GM21515 (cell line): Measurements from ENCODE around the gene MRPL11.
A peak's percentile ranks its signal among the peaks of the same experiment; 100 is the strongest.
"Not testable (repeated sequence)": the region's sequence is repeated elsewhere in the genome, so short reads cannot be mapped to it uniquely, and the experiment has no call there.

ENCODE experiments used
- ATAC-seq: cut with Tn5 transposase; IDR thresholded peaks from one replicate; pipeline ENCODE4 v1.9.1; 2021; ENCODE audit not compliant: unreplicated experiment

Gene MRPL11

DNA sequence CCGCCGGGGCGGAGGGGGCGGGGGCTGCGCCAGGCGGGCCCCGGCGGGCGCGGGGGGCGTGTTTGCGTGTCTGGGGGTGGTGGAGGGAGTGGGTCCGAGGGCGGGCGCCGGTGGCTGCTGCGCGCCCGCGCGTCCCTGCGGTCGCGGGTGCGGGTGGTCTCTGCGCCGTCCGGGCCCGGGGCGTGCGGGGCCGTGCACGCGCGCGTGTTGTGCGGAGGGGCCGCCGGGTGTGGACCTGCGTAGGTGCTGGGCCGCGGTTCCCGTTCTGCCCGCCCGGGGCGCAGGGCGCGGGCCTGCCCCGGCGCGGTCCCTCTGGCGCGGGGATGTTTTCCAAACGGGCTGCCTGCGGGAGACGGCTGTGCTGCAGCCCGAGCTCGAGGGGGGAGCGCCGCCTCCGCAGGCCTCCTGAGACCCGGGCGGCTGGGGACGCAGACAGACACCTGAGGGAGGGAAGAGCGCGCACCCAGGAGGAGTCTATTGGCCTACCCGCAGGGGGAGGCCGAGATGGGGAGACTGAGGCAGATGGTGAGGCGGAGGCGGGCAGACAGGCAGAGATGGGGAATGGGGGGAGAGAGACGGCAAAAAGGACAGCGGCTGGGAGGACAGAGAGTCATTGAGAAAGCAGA is 28.5 kb upstream of the MRPL11 start:
- peak; percentile 29 for ATAC-seq

DNA sequence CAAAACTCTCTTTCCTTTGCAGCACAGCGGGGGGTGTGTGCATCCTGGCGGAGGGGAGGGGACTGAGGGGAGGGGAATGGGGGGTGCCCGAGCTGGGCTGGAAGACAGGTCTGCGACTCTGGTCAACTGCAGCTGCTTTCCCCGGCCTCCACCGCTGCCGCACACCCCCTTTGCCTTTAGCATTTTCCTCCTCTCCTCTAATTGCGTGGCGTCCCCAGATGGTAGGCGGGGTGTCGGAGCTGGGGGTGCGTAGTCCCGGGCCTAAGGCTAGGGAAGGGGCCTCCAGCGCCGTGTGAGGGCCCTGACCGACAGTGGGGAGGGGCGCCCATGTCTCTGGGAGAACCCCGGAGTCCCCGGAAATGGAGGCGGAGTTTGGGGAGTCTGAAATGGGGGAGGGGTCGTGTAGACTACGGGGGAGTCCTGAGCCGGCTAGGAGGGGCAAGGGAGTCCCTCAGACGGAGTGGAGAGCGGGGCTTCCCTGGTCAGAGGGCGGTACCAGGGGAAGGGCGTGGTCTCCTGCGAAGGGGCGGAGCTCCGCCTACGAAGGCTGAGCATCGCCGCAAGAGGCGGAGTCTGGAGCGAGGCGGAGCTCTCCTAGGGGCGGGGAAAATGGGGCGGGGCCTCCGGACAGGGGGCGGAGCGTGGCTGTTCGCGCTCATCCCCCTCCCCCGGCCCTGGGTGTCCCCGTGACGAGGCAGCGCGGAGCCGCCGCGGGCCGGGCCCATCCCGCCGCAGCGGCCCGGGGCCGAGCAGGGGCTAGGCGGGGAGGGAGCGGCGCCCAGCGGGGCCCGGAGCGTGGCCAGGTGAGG is 27.8 kb upstream of the MRPL11 start, which contains the start of gene PELI3:
Gene PELI3, plus strand, starts transcription at position 681 of the 809 bp plus-strand sequence. CDS start 1,224 bp downstream, outside the sequence.
- peak; percentile 79 for ATAC-seq

DNA sequence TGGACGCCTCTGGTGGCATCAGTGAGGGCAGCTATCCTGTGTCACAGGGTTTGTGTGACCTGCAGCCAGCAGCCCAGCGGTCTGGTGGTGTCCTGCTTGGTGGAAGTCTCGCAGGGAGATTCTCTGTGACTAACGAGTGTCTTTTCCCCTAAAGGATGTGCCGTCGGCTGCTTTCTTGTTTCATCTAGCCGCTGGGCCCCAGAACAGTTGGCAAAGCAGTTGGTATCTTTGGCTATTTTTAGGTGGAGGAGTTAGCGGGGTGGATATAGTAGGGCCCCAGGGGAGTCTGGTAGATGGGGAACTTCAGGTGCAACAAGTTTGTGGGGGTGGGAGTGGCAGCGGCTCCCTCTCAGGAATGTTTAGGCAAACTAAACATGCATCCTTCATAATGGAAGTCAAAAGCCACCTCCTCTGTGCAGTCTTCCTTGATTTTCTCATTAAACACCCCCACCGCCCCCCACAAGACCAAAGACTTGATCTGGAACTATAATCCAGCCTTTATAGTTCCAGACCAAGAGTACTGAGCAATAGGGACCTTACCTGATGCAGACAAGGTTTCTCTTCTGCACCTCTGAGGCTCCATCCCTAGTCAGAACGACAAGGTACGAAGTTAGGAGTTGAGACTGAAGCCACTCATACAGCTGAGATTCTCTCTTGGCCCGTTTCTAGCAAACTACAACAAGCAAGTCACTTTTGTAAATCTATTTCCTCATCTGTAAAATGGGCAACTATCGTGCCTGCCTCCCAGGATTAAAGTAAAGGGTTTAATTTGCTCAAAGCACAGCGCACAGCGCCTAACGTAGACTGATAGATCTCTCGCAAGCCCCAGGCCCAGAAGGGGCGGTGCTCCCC is 27.0 kb upstream of the MRPL11 start:
- ATAC-seq = no peak

DNA sequence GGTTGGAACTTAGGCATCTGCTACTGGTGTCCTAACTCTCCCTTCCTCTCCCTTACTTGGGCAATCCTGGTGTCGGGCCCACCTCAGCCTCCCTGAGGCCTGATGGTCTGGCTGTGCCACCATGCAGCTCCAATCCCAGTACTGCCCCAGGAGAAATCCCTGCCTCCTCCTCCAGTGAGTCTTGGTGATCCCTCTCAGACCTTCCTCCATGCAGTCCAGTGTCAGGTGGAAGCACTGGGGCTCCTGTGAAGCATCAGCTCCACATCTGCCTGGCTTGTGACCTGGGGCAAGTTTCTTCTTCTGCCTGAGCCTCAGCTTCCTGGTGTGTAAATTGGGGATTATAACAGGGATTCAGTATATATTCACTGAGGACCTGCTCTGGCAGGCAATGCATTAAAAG is 26.3 kb upstream of the MRPL11 start:
- ATAC-seq = no peak

DNA sequence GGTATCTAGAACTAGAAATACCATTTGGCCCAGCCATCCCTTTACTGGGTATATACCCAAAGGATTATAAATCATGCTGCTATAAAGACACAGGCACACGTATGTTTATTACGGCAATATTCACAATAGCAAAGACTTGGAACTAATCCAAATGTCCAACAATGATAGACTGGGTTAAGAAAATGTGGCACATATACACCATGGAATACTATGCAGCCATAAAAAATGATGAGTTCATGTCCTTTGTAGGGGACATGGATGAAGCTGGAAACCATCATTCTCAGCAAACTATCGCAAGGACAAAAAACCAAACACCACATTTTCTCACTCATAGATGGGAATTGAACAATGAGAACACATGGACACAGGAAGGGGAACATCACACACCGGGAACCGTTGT is 25.5 kb upstream of the MRPL11 start:
- ATAC-seq = not testable (repeated sequence)

DNA sequence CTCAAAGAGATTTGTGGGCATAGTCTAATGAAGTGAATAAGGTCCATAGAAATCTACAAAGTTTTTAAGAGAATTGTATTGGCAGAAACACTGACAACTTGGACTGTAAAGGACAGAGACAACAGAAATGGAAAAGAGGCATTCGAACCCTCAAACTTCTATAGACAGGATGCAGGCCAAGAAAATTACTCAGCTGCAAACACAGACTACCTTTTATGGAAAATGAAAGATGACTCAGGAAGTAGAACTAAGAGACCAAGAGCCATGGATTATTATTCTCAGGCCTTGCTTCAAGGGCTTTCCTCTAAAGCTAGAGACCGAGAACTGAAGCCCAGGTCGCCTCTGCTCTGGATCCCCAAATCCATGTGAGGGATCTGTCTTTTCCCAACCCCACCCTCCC is 24.3 kb upstream of the MRPL11 start:
- no peak for ATAC-seq

DNA sequence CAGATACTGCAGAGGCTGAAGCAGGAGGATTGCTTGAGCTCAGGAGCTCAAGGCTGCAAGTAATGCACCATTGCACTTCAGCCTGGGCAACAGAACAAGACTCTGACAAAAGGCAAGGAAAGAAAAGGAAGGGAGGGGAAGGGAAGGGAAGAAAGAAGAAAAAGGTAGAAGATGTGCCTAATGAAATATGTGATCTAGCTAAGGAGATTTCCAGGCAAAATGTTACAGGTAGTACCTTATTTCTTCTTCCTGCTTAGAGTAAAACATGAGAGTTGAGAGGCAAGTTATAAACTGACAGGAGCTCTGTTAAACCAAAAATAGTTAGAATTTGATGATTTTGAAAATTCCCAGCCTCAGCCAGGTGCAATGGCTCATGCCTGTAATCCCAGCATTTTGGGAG is 23.4 kb upstream of the MRPL11 start:
- ATAC-seq = no peak

DNA sequence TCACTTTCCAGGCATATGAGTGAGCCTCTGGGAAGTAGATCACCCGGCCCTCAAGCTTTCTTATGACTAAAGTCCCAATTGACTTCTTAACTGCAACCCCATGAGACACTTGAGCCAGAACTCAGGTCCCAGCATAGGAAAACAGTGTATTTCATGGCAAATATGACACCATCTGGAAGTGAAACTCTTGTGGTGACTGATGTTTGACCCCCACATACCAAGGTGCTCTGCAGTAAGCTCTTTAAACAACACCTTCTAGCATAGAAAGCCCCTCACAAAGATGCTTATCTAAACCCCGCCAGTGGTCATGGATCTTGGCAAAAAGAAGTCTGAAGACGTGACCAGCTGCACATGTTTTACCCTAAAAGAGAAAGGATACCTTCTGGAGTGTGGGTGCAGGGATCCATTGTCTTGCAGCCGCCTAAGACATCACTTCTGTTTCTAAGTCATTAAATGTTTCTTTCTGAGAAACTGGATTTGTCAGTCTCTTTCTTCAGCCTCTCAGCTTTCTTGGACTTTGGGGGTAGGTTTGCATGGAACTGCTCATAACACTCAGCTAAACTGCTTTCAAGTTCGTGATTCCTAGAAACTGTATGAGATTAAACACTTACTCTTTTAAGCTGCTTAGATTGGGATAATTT is 20.6 kb upstream of the MRPL11 start:
- no peak for ATAC-seq

DNA sequence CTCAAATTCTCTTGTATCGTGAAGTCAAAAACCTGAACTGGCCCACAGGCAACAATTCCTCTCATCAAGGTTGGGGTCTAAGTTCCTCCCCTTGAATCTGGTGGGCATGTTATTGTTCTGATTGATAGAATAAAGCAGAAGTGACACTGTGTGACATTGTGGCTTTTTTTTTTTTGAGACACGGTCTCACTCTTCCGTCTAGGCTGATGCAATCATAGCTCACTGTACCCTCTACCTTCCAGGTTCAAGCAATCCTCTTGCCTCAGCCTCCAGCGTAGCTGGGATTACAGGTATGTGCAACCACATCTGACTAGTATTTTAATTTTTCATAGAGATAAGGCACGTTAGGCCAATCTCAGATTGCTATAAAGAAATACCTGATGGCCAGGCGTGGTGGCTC is 19.2 kb upstream of the MRPL11 start:
- ATAC-seq = no peak

DNA sequence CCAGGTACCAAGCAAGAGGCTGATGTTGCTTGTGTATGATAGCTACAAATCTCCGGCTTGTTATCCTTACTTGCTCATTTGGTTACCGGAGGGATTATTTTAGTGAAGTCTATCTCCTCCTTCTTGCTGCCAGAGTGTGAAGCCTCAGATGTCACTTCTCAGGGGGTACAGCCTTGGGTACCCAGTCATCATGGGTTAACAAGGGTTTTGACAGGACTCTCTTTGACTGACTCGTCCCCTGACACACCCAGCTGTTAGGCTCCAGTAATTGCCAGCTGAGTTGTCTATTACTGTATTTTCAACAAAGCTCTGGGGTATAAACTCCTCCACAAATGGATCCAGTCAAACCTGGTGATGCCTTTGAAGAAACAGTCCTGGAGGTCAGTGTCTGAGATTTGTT is 16.2 kb upstream of the MRPL11 start:
- ATAC-seq = no peak

DNA sequence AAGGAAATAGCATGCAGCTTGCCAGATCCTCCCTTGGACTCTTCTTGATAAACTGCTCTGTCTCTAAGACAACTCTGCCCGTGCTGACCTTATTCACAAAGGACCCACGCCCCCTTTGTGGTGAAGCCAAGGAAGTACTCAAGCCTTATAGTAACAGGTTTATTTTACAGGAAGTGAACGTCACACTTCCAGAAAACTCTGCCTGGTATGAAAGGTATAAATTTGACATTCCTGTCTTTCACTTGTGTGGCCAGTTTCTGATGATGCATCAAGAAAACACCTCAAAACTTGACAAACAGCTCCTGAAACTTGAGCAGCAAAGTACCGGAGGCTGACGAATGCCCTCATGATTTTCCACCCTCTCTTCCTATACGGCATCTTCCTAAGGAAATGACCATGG is 15.6 kb upstream of the MRPL11 start:
- ATAC-seq = no peak

DNA sequence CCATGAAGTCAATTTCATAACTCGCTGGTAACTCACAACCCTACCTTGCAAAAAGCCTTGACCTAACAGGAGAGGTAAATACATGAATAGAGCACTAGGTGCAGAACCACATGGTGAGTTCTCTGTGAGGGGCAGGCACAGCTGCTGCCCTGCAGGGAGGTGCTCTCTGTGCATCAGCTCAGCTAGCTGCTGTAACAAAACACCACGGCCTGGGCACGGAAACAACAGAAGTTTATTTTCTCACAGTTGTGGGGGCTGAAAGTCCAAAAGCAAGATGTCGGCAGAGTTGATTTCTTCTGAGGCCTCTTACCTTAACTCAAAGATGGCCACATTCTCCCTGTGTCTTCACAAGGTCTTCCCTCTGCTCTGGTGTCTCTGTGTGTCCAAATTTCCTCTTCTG is 13.0 kb upstream of the MRPL11 start:
- ATAC-seq = no peak

DNA sequence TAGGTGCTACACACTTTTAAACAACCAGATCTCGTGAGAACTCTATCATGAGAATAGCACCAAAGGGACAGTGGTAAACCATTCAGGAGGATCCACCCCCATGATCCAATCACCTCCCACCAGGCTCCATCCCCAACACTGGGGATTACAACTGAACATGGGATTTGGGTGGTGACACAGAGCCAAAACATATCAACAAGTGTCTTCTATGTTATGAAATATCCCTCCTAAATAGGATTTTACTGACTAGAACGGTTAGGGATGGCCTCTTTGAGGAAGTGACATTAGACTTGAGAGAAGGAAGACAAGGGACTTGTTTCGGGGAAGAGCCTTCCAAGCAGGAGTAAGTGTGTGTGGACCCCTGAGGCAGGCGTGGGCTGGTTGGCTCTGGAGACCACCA is 11.9 kb upstream of the MRPL11 start:
- ATAC-seq = no peak

DNA sequence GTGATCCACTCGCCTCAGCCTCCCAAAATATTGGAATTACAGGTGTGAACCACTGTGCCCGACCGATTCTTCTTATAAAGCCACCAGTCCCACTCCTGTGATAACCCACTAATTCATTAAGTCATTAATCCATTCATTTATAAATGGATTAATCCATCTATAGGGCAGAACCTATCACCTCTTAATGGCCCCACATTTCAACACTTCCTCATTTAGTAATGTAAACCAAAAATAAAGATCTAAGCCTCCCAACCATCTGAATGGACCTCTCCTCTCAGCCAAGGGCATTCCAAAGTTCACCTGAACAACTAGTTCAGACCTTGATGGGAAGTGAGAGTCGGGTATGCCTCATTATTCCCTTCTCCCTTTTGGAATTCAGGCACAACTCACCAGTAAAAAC is 9.9 kb upstream of the MRPL11 start:
- ATAC-seq = no peak

DNA sequence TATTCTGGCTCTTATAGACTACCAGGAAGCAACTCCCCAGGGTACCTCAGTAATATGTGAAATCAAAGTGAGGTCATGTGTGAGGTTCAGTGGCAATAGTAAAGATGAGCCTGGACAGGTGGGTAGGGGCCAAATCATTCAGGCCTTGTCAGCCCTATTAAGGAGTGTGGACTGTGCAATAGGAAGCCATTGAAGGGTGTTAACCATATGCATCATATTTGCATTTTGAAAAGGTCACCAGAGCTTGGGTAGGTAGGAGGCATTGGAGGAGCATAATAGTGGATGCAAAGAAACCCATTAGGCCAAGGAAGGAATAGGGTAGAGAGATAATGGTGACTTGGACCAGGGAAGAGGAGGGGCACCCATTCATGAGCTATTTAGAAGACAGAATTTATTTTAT is 8.4 kb upstream of the MRPL11 start:
- no peak for ATAC-seq

DNA sequence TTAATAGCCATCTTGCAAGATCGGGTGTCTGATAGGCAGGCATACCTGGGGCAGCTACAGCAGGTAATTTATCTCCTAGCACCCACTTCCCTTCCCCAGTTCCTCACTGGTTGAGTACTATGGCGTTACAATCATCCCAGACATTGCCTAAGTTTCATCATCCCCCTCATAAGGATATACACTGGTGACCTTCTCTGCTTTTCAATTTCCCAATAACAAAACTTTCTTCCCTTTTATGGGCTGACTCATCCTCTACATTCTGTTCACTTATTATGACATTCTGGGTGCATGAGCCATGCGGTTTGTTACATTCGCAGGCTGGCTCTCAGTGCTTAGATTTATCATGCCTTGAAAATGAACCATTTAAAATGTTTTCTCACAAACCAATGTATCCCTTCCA is 5.0 kb upstream of the MRPL11 start:
- no peak for ATAC-seq

DNA sequence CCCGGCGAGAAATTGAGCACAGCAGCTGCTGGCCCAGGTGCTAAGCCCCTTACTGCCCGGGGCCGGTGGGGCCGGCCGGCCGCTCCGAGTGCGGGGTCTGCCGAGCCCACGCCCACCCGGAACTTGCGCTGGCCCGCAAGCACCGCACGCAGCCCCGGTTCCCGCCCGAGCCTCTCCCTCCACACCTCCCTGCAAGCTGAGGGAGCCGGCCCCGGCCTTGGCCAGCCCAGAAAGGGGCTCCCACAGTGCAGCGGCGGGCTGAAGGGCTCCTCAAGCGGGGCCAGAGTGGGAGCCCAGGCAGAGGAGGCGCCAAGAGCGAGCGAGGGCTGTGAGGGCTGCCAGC is 2.3 kb upstream of the MRPL11 start:
- not testable (repeated sequence) for ATAC-seq

DNA sequence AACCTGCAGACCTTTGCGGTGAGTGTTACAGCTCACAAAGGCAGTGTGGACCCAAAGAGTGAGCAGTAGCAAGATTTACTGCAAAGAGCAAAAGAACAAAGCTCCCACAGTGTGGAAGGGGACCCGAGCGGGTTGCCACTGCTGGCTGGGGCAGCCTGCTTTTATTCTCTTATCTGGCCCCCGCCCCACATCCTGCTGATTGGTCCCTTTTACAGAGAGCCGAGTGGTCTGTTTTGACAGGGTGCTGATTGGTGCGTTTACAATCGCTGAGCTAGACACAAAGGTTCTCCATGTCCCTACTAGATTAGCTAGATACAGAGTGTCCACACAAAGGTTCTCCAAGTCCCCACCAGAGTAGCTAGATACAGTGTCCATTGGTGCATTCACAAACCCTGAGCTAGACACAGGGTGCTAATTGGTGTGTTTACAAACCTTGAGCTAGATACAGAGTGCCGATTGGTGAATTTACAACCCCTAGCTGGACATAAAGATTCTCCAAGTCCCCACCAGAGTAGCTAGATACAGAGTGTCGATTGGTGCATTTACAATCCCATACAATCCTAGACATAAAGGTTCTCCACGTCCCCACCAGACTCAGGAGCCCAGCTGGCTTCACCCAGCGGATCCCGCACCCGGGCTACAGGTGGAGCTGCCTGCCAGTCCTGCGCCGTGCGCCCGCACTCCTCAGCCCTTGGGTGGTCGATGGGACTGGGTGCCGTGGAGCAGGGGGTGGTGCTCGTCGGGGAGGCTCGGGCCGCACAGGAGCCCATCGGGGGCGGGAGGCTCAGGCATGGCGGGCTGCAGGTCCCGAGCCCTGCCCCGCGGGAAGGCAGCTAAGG is 1.7 kb upstream of the MRPL11 start:
- not testable (repeated sequence) for ATAC-seq

DNA sequence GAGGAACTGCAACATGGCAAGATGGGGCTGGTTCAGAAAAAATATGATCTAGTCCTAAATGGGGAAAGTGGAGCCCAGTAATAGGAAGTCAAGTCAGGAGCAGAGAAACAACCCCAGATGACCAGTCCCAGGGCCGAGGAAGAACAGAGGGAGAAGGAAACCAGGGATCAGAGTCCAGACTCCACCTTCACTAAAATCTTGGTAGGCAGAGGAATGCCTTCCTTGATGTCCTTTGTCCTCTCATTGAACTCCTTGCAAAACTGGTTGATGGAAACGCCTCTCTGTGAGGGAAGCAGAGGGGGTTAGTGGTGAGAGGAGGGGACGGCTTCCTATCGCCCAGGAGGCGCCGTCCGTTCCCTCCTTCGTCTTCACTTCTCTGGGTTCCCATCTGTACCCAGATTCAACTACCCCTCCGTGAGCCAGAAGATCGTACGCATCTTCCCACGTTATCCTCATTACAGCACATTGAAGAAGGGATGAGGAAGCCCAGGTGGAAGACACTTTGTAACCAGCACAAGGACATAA is 607 bp downstream of the MRPL11 start:
- ATAC-seq = no peak

DNA sequence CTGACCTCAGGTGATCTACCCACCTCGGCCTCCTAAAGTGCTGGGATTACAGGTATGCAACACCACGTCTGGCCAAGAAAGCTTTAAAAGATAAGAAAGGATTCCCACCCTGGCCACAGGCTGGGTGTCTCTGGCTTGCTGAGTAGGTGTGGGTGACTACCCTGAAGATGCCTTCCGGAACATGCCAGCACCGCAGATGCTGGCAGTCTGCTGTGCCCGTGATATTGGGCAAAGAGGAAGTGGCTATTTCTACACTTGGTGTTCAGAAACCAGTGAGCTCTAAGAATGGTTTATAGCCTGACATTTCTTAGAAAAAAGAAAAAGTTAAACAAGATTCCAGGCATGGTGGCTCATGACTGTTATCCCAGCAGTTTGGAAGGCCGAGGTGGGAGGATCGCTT is 6.1 kb downstream of the MRPL11 start:
- no peak for ATAC-seq
